ENCODE measurements around the gene ATP1A2.
A peak's percentile ranks its signal among the peaks of the same experiment; 100 is the strongest.
"Not testable (repeated sequence)": the region's sequence is repeated elsewhere in the genome, so short reads cannot be mapped to it uniquely, and the experiment has no call there.

The ATP1A2 gene

GRCh38 chr1:160122978-160123495 is 7.5 kb downstream of the ATP1A2 start:
- DNase-seq, result no peak

GRCh38 chr1:160123726-160124125 is 8.2 kb downstream of the ATP1A2 start:
- no peak for DNase-seq

GRCh38 chr1:160124705-160125478 is 9.3 kb downstream of the ATP1A2 start:
- DNase-seq, result no peak

GRCh38 chr1:160125746-160126145 is 10.2 kb downstream of the ATP1A2 start:
- no peak for DNase-seq

- DNase-seq, result not testable (repeated sequence)
Observed at GRCh38 chr1:160126342-160126741, 10.8 kb downstream of the ATP1A2 start.

- DNase-seq, result no peak
Observed at GRCh38 chr1:160127381-160127780, 11.8 kb downstream of the ATP1A2 start.

- no peak for DNase-seq
Observed at GRCh38 chr1:160127865-160128523, 12.4 kb downstream of the ATP1A2 start.

- DNase-seq, result no peak
Observed at GRCh38 chr1:160128636-160129035, 13.1 kb downstream of the ATP1A2 start.

GRCh38 chr1:160129046-160129445 is 13.5 kb downstream of the ATP1A2 start:
- DNase-seq, result no peak

- no peak for DNase-seq
Observed at GRCh38 chr1:160129558-160129957, 14.0 kb downstream of the ATP1A2 start.

GRCh38 chr1:160129966-160130365 is 14.4 kb downstream of the ATP1A2 start:
- no peak for DNase-seq

GRCh38 chr1:160130486-160130885 is 14.9 kb downstream of the ATP1A2 start:
- DNase-seq, result no peak

GRCh38 chr1:160130939-160131338 is 15.4 kb downstream of the ATP1A2 start:
- no peak for DNase-seq

- DNase-seq, result peak in 9 of 56 donors; percentile 15 to 40 (median 31)
Observed at GRCh38 chr1:160131803-160132565, 16.4 kb downstream of the ATP1A2 start.

GRCh38 chr1:160133990-160134770 is 18.6 kb downstream of the ATP1A2 start:
- DNase-seq, result no peak

GRCh38 chr1:160134791-160135572 is 19.4 kb downstream of the ATP1A2 start:
- no peak for DNase-seq

- DNase-seq, result no peak
Observed at GRCh38 chr1:160136121-160136925, 20.8 kb downstream of the ATP1A2 start.

GRCh38 chr1:160136926-160137200 is 21.3 kb downstream of the ATP1A2 start:
- no peak for DNase-seq

- no peak for DNase-seq
Observed at GRCh38 chr1:160137216-160137862, 21.8 kb downstream of the ATP1A2 start.

Measured in amygdala (tissue), 56 donors.